NCI-H774 (cell line): ENCODE data around the gene RANBP10.

Source experiments
- DNase-seq: peaks from one replicate; lab custom pipeline; 2025; lab: John Stamatoyannopoulos, UW

Gene RANBP10

GRCh38 chr16:67741118-67741517 lies 65.2 kb downstream of the RANBP10 start:
- DNase-seq = no peak

GRCh38 chr16:67740391-67740790 lies 66.0 kb downstream of the RANBP10 start:
- no peak for DNase-seq

GRCh38 chr16:67736858-67737257 lies 69.5 kb downstream of the RANBP10 start:
- DNase-seq = no peak

GRCh38 chr16:67734731-67735201 lies 71.6 kb downstream of the RANBP10 start:
- DNase-seq = no peak

GRCh38 chr16:67733734-67734470 lies 72.5 kb downstream of the RANBP10 start:
- DNase-seq = no peak

- no peak for DNase-seq
Measured at GRCh38 chr16:67731753-67732095, 74.6 kb downstream of the RANBP10 start.

DNA sequence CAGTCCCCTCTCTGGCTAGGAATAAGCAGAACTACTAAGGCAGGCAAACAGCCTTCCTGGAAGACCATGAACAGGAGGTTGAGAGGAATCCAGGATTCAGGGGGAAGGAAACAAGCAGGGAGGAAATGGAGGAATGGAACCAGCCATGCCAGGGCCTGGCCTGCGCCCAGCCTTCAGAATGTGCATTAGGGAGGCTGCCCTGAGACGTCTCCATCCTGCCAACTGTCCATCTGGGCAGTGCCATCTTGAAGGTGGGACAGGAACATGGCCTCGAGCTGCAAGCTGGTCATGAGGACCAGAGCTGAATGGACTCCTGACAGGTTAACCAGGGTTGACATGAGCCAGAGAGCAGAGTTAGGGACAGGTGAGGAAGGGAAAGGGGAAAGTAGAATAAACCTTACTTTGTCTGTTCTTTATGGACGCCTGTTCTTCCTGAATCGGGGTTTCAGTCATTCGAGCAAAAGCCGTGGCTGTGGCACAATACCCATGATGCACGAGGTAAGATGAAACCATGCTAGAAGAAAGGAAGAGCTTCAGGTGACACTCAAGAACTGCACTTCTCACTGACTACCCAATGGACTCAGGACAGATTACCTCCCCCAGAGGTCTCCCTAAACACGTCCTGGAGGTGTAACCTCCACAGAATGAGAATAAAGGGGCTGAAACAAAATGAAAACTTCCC lies 75.1 kb downstream of the RANBP10 start:
- DNase-seq = no peak

DNA sequence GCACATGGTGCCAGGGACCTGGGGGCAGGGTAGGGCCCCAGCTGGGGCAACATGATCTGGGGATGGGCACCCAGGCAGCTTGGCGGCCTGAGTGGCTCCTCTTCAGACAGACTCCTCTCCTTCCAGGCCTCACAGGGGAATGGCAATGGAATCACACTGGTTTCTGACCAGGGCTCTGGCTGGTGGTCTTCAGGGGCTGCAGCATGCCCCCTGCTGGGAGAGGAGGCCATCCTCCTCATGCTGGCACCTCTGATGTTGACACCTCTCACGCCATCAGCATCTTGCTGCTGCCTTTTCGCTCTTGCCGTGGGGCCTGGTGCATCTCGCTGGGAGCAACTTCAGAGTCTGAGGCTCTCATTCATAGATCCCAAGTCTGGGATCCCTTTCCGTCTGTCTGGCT lies 76.0 kb downstream of the RANBP10 start:
- DNase-seq = no peak

GRCh38 chr16:67729636-67730248 lies 76.6 kb downstream of the RANBP10 start:
- DNase-seq = no peak

DNA sequence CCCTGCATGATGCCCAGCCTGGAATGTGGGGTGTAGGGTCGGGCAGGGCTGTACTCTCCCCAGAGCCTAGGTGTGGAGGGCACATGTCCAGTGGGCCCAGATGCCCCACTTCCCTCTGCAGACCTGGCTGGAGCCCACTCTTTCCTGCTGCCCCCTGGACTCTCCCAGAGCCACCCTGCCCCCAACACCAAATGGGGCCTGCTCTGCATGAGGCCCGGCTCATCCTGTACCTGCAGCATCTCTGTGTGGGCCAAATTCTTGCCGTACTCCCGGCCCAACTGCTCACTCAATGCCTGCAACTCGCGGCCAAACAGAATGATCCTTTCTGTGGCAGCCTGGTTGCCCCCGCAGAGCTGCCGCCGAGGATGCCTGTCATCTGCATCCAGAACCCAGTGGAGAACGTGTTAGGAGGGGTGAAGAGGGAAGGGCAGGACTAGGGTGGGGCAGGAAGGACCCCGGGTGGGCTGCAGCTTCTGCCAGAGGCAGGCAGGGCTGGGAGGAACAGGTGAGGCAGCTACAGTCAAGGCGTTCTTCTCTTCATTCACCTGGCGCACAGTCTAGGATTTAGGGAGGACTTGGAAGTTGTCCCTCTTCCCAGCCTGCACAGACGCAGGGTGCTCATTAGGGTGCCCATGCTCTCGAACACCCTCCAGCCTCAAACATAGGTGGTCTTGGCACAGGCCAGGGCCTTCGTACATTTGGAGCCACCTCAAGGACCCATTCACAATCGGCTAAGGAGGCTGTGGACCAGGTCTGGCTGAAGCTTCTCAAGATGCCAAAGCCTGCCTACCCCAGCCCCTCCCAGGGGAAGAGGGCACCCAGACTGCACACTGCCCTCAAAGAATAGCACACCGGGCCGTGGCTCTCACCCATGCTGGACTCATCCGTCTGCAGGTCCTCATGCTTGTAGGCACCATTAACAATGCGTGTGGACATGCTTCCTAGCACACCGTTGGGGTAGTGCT lies 78.6 kb downstream of the RANBP10 start:
- no peak for DNase-seq

DNA sequence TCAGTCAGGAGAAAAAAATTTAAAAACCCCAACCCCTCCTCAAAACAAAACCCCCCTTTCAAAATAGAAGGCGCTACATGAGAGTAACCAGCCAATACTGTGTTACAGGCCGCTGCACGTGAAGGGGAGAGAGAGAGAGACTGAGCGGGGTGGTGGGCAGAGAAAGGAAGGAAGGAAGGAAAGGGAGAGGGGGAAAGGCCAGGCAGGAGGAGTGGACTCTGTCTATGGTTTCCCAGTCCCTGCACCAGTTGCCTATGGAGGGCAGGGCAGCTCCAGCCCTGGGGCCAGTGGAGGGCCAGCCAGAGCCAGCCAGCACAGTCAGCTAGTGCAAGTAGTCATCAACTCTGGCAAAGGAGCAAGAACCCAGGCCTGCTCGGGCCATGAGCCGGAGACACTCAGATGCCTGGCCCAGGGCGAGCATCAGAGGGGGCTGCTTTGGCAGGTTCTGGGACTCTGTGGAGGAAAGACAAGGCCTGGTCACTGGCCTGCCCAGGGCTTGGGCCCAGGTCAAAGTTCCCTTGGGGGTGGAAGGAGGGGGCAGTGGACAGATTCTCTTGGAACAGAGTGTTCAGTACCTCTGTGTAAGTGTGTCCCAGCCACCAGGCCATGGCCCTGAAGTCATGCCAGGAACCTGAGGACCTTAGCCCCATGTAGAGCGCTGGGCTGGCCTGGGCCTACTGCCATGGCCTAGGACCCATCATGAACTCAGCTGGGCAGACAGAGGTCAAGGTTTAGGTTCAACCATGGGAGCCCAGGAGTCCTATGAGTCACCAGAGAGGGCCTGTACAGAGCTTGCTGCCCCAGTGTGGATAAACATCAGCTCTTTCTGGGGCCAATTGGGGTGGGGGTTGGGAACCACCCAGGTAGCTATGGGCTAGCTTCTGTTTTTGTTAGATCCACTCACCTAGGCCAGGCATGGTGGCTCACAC lies 80.0 kb downstream of the RANBP10 start:
- DNase-seq = no peak

DNA sequence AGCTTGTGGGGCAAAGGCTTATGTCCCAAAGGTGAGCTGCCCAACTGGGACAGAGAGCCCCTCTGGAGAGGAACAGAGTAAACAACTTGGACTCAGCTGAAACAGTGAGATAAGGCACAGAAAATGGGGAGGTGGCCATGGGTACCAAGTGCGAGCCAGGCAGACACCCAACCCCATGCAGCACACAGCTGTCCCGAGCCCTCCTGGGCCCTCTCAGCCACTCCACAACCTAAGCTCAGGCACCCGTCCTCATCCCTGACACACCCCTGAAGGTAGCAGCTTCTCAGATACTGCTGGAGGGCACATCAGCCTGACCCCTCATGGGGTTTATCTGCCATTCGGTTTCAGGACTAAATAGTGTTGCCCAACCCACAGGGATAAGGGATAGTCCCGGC lies 82.5 kb downstream of the RANBP10 start:
- no peak for DNase-seq

DNA sequence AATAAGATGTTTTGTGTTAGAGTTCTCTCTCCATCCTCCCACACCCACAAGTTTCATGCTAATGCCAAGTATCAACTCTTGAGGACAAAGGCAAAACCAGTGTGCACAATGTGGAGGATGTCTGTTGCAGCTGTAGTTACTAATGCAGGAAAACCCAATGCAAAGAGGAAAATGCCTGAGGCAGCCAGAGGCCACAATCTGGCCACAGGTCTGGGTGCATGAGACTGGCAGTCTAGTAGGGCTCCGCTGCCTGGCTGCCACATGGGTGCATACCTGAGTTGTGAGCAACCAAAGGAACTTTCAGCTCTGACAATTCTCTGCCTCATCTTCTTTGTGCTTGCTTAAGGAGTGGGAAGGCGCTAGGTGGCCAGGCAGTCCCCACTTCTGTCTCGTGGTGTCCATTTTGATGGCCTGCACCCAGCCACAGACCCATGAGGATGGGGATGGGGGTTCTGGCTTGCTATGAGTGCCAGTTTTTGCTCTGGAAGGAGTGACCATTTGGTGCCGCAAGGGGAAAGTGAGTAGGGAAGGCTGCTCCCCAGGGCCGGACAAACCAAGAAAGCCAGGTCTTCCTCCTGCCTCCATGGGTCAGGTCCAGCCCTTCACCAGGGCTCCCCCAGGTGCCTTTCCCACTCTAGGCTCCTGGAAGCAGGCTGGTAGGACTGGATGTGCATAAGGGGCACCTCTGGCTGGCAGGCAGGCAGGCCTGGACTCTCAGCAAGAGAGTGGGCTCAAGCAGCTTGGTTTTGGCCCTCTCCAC lies 83.0 kb downstream of the RANBP10 start:
- DNase-seq = no peak

- no peak for DNase-seq
Measured at GRCh38 chr16:67720236-67720635, 86.1 kb downstream of the RANBP10 start.

- DNase-seq = no peak
Measured at GRCh38 chr16:67719778-67720144, 86.6 kb downstream of the RANBP10 start.

- DNase-seq = peak; percentile 79
Measured at GRCh38 chr16:67719048-67719777, 87.1 kb downstream of the RANBP10 start, which contains the start of gene GFOD2. GFOD2 (minus strand) TSS chr16:67719316; CDS start chr16:67685715, 33,601 bp downstream.

GRCh38 chr16:67718668-67719047 lies 87.7 kb downstream of the RANBP10 start:
- no peak for DNase-seq

DNA sequence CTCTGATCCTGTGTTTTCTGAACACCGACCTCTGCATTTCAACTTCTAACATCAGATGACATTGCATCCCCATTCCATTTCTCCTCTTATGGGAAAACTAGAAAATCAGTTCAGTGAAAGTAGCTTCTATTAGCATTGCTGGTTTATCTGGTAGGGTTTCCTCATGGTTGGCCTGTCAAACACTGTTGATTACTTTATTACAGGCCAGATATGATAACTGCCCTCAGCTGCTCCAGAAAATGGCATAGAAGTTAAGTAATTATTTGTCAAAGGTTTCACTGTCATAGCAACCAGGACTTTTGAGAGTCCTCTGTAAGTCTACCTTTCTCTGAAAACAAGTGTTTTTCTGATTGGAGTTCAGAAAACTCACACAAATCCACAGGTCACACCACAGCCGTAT lies 90.3 kb downstream of the RANBP10 start:
- no peak for DNase-seq

DNA sequence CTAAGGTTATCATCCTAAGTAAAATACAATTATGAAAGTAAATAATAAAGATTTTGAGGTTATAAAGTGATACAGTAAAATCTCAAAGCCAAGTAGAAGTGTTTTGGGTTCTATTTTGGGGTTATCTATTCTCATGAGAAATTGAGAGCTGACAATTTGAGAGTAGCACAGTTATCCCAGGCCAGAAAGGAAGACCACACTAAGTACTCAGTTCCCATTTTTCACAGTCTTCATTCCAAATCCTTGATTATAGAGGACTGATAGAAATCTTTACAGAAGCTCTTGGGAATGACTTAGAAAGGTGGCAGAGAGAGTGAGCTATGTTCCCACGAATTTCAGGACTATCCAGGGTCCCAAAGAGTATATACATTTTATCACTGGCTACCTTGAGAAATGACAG lies 91.8 kb downstream of the RANBP10 start:
- DNase-seq = no peak
